HCT116 (cell line): ENCODE results near the gene BCL11A. TPM values are rescaled to one million over a fixed set of nuclear protein-coding genes. Genes with fewer than 3 reads are reported as not detected.

Experiments
- ATAC-seq: fragments of 200-7000 bp; cut with Tn5 transposase; 2 replicates; pipeline ENCODE4 v1.9.1; 2020; ENCODE audit warnings: mild to moderate bottlenecking, moderate library complexity
- BruUV-seq: library from RNA; stranded (reverse); fragments of 400-500 nt; replicated peaks from 2 replicates; lab custom pipeline; 2021; lab: Mats Ljungman, UMichigan
- CTCF ChIA-PET: fragments of 300-600 bp; sonication (Branson Sonifier 250); formaldehyde crosslinking; loops from one replicate; lab custom pipeline; 2021; ENCODE audit warnings: antibody characterized with exemption; lab: Charles Lee
- POLR2A ChIA-PET: fragments of 300-600, 350-600 bp; sonication (Branson Sonifier 250); formaldehyde crosslinking; loops from one replicate; lab custom pipeline; 2021; ENCODE audit warnings: antibody characterized with exemption; lab: Charles Lee
- RAD21 ChIA-PET, 2 experiments: fragments of 300-600 bp; sonication (Branson Sonifier 250); formaldehyde crosslinking; loops; one replicate each; lab custom pipeline; 2023; ENCODE audit warnings: low total read pairs in 2 of 2; ENCODE audit not compliant: uncharacterized antibody in 2 of 2, unreplicated experiment in 2 of 2, low non-redundant PET in 1 of 2; lab: Charles Lee
- DNase-seq: peaks from one replicate; pipeline ENCODE4 v3.0.0-alpha.2; 2010; ENCODE audit warnings: low read depth, low spot score
- H2AFZ ChIP-seq: fragments of 200-600 bp; shearing (Covaris generic), sonication (generic); 2 replicates; pipeline ENCODE4 v1.6.1; 2017; ENCODE audit warnings: low read depth, mixed run types, mixed read lengths, antibody characterized with exemption, low read length; ENCODE audit not compliant: poor library complexity, severe bottlenecking
- H3K27ac ChIP-seq: 2 replicates; pipeline ENCODE4 v1.5.1; 2012; ENCODE audit warnings: low read depth, low read length
- H3K27me3 ChIP-seq: fragments of 200-600 bp; sonication (generic); 2 replicates; pipeline ENCODE4 v1.6.1; 2016; ENCODE audit warnings: mixed run types, low read length, mixed read lengths; ENCODE audit not compliant: insufficient read depth
- H3K36me3 ChIP-seq, 2 experiments: fragments of 200-500 bp in 1 of 2; fragments of 200-600 bp in 1 of 2; sonication (Bioruptor generic) in 1 of 2; sonication (generic) in 1 of 2; 2 replicates each; pipeline versions ENCODE4 v1.5.1 to v1.6.1; 2014 to 2016; ENCODE audit warnings: low read length in 2 of 2, inconsistent platforms in 1 of 2, mixed read lengths in 1 of 2, mixed run types in 1 of 2; ENCODE audit not compliant: insufficient read depth in 2 of 2, control insufficient read depth in 1 of 2
- H3K4me1 ChIP-seq, 2 experiments: fragments of 200-600 bp in 1 of 2; sonication (generic) in 1 of 2; 2 replicates each; pipeline versions ENCODE4 v1.5.1 to v1.6.1; 2012 to 2017; ENCODE audit warnings: low read length in 2 of 2, inconsistent platforms in 1 of 2, mild to moderate bottlenecking in 1 of 2, mixed read lengths in 1 of 2, mixed run types in 1 of 2, moderate library complexity in 1 of 2; ENCODE audit not compliant: insufficient read depth in 2 of 2, control insufficient read depth in 1 of 2
- H3K4me2 ChIP-seq: fragments of 200-600 bp; sonication (generic); 2 replicates; pipeline ENCODE4 v1.6.1; 2017; ENCODE audit warnings: mixed run types, low read length, mixed read lengths
- H3K4me3 ChIP-seq, 2 experiments: fragments of 200-600 bp in 1 of 2; sonication (generic) in 1 of 2; replicated peaks in 1 of 2; 2 replicates each; pipeline ENCODE4 v1.5.1; 2011 to 2016; ENCODE audit warnings: low read length in 2 of 2, control low read depth in 1 of 2, low read depth in 1 of 2, mild to moderate bottlenecking in 1 of 2, mixed read lengths in 1 of 2, mixed run types in 1 of 2
- H3K79me2 ChIP-seq: fragments of 200-600 bp; sonication (generic); 2 replicates; pipeline ENCODE4 v1.6.1; 2017; ENCODE audit warnings: mild to moderate bottlenecking, mixed run types, low read length, moderate library complexity, mixed read lengths; ENCODE audit not compliant: insufficient read depth
- H3K9ac ChIP-seq: fragments of 200-600 bp; sonication (generic); 2 replicates; pipeline ENCODE4 v1.6.1; 2016; ENCODE audit warnings: low read length, mixed read lengths
- H3K9me2 ChIP-seq: fragments of 200-600 bp; sonication (generic), shearing (Covaris generic); 2 replicates; pipeline ENCODE4 v1.6.1; 2017; ENCODE audit warnings: mixed run types, mild to moderate bottlenecking, moderate library complexity; ENCODE audit not compliant: insufficient read depth
- H3K9me3 ChIP-seq, 2 experiments: fragments of 200-500 bp in 1 of 2; fragments of 200-600 bp in 1 of 2; sonication (Bioruptor generic) in 1 of 2; sonication (generic) in 1 of 2; 2 replicates each; pipeline ENCODE4 v1.6.1; 2014 to 2017; ENCODE audit warnings: low read length in 2 of 2, mixed read lengths in 2 of 2, inconsistent platforms in 1 of 2, low read depth in 1 of 2, mild to moderate bottlenecking in 1 of 2, mixed run types in 1 of 2, moderate library complexity in 1 of 2; ENCODE audit not compliant: control insufficient read depth in 1 of 2, insufficient read depth in 1 of 2
- H4K20me1 ChIP-seq: fragments of 200-600 bp; sonication (generic), shearing (Covaris generic); 2 replicates; pipeline ENCODE4 v1.6.1; 2017; ENCODE audit warnings: mixed run types, mild to moderate bottlenecking, moderate library complexity; ENCODE audit not compliant: insufficient read depth
- EGR1 ChIP-seq: IDR thresholded peaks from 2 replicates; pipeline ENCODE4 v1.6.1; 2012; ENCODE audit warnings: low read depth
- EZH2 ChIP-seq: fragments of 200-600 bp; sonication (generic); IDR thresholded peaks from 2 replicates; pipeline ENCODE4 v1.6.1; 2017; ENCODE audit warnings: antibody characterized with exemption, mixed run types
- POLR2A ChIP-seq: IDR thresholded peaks from 2 replicates; pipeline ENCODE4 v1.7.0; 2011; ENCODE audit warnings: borderline replicate concordance; ENCODE audit not compliant: insufficient read depth, insufficient read length; ENCODE audit errors: extremely low read depth
- RAD21 ChIP-seq: IDR thresholded peaks from 2 replicates; pipeline ENCODE4 v1.6.1; 2012; ENCODE audit warnings: low read depth, mild to moderate bottlenecking
- SIN3A ChIP-seq: IDR thresholded peaks from 2 replicates; pipeline ENCODE4 v1.6.1; 2012; ENCODE audit warnings: low read depth
- YY1 ChIP-seq: IDR thresholded peaks from 2 replicates; pipeline ENCODE4 v1.6.1; 2011; ENCODE audit warnings: low read length, low read depth, moderate library complexity, mild to moderate bottlenecking; ENCODE audit not compliant: insufficient replicate concordance; ENCODE audit errors: extremely low read depth
- intact Hi-C: fragments of 100-400 bp; cut with micrococcal nuclease; formaldehyde crosslinking; loops from 2 replicates; pipeline ENCODE4 v1.10.0; 2022
- total RNA-seq: library from RNA; stranded (reverse); gene quantifications from one replicate; pipeline ENCODE4 v1.2.1, GENCODE V29; 2021; ENCODE audit not compliant: unreplicated experiment
- TF ChIP-seq, protein P1 (sequence below): IDR thresholded peaks from 2 replicates; pipeline ENCODE4 v1.6.1; 2012
- TF ChIP-seq, protein P2 (sequence below): IDR thresholded peaks from 2 replicates; pipeline ENCODE4 v1.6.1; 2012

BCL11A gene
- total RNA-seq, 1 experiment from 2014 or later: 0.71 TPM

DNA sequence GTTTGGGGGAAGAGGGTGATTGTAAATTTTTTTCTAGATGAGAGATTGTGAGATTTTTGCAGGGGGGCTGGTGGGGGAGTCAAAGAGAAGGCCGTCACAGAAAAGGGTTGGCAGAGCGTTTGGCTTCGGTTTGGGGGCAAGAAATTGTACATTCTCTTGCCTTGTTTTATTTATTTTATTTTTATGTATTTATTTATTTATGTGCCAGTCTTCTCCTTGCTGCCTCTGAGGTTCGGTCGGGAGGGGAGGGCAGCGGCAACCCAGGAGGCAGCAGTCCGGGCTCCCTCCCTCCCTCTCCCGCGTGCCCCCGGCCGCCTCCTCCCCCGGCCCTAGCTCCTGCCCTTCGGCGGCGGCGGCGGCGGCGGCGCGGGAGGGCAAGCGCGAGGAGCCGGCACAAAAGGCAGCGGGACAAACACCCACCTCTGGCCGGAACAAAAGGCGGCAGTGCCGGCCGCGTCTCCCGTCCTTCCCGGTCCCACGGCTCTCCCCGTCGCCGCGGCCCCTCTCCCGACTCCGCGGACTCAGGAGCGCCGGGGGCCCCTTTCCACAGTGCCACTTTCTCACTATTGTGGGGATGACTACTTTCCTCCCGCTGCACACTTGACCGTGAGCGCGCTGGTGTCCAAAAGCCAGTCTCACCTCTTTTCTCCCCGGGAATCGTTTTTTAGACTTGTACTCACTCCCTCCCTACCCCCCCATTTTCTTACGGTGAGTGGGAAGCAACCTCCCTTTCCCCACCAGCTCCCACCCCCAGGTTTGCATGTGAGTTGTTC lies 1.2 kb downstream of the BCL11A start:
- intact Hi-C loops: loop anchor here (5.0 to 10.0 kb wide), 2 partner anchors 1247 to 1790 kb away; no protein-coding TSS in a partner anchor
- peak overlapping the region; percentile 57 to 67 for H3K4me3 ChIP-seq
- H3K9ac ChIP-seq: no peak overlapping the region
- peaks cover 2 to 36% of the 10 kb centered on the region in 2 experiments; a peak in 3 of 4 replicates for H3K4me1 ChIP-seq
- ATAC-seq (peak; percentile 15; the same call in 1 of the 2 replicates), DNase-seq (no peak)
- H3K36me3 ChIP-seq: no peaks in the 10 kb centered on the region
- BruUV-seq: no TSS peak
- H4K20me1 ChIP-seq: no peaks in the 10 kb centered on the region
- H3K79me2 ChIP-seq: no peaks in the 10 kb centered on the region
- H3K27ac ChIP-seq: no peak overlapping the region
- peak overlapping the region; percentile 93 for H2AFZ ChIP-seq
- CTCF ChIA-PET: no interaction called here
- H3K9me2 ChIP-seq: no peaks in the 10 kb centered on the region
- no peaks in the 10 kb centered on the region for H3K9me3 ChIP-seq
- RAD21 ChIA-PET: no interaction called here
- H3K27me3 ChIP-seq: peaks cover 63% of the 10 kb centered on the region
- TF ChIP-seq EZH2 (no peak), YY1 (no peak), EGR1 (no peak), POLR2A (no peak), RAD21 (no peak), SIN3A (no peak)
- TF ChIP-seq, protein P1, sequence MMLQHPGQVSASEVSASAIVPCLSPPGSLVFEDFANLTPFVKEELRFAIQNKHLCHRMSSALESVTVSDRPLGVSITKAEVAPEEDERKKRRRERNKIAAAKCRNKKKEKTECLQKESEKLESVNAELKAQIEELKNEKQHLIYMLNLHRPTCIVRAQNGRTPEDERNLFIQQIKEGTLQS: no peak
- TF ChIP-seq, protein P2, sequence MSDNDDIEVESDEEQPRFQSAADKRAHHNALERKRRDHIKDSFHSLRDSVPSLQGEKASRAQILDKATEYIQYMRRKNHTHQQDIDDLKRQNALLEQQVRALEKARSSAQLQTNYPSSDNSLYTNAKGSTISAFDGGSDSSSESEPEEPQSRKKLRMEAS: no peak
- peak overlapping the region; percentile 98 for H3K4me2 ChIP-seq
- POLR2A ChIA-PET: no interaction called here
